Peyer's patch (tissue), 4 donors: ENCODE results near the gene MPC1. TPM values are rescaled to one million over a fixed set of nuclear protein-coding genes. Genes with fewer than 3 reads are reported as not detected.

Source experiments
- DNase-seq, 3 donors: peaks; one replicate each; pipeline ENCODE4 v3.0.0-alpha.2; 2017 to 2019
- H3K27ac ChIP-seq, 4 donors: fragments of 200-600 bp; sonication (generic); one replicate each; pipeline ENCODE4 v1.5.1; 2016 to 2019
- H3K27me3 ChIP-seq, 2 donors: fragments of 200-600 bp; sonication (generic); one replicate each; pipeline ENCODE4 v1.5.1; 2019
- H3K36me3 ChIP-seq, 3 donors: fragments of 200-600 bp; sonication (generic); one replicate each; pipeline ENCODE4 v1.5.1; 2016 to 2019
- H3K4me1 ChIP-seq, 4 donors: fragments of 200-600 bp; sonication (generic); one replicate each; pipeline ENCODE4 v1.5.1; 2016 to 2019
- H3K4me3 ChIP-seq, 4 donors: fragments of 200-600 bp; sonication (generic); 1 replicate in 3 of 4; 2 replicates in 1 of 4; pipeline ENCODE4 v1.5.1; 2016 to 2019; ENCODE audit warnings: mild to moderate bottlenecking in 1 of 4
- H3K9me3 ChIP-seq, 4 donors: fragments of 200-600 bp; sonication (generic); one replicate each; pipeline ENCODE4 v1.5.1; 2016 to 2019; ENCODE audit warnings: mild to moderate bottlenecking in 1 of 4
- CTCF ChIP-seq, 6 experiments: fragments of 450-650 bp in 4 of 6; fragments of 200-600 bp in 2 of 6; sonication (generic) in 1 of 6; IDR thresholded peaks; one replicate each; pipeline ENCODE4 v1.5.1; 2017 to 2019; ENCODE audit warnings: antibody characterized with exemption in 6 of 6, mild to moderate bottlenecking in 3 of 6, moderate library complexity in 1 of 6
- POLR2A ChIP-seq, 2 donors: fragments of 450-650 bp; IDR thresholded peaks; one replicate each; pipeline ENCODE4 v1.5.1; 2017; ENCODE audit warnings: antibody characterized with exemption in 2 of 2, mild to moderate bottlenecking in 2 of 2, moderate library complexity in 2 of 2
- total RNA-seq, 4 donors: library from RNA; depleted of rRNA; stranded (reverse); fragments of >200 nt; gene quantifications; one replicate each; pipeline ENCODE4 v1.1.0, GENCODE V29; 2016

Gene MPC1
- 10 to 100 TPM; 45.6 to 75.3 (median 59.8) TPM for total RNA-seq

GRCh38 chr6:166382933-166383801 is at the start of gene MPC1:
Gene MPC1 (minus strand): TSS chr6:166382940. CDS start chr6:166382876, 64 bp downstream.
- no peaks in the 10 kb centered on the region for H3K36me3 ChIP-seq
- DNase-seq: peak; percentile 92 to 99 (median 98)
- peak within 1 kb of the TSS; percentile 95 to 96 (median 96) for H3K27ac ChIP-seq
- TF ChIP-seq CTCF (IDR thresholded peaks at IDR 0.05) (no peak), POLR2A (IDR thresholded peaks at IDR 0.05) (peak; percentile 82 to 83)
- peak within 1 kb of the TSS; percentile 82 to 98 (median 91) for H3K4me3 ChIP-seq
- no peaks in the 10 kb centered on the region for H3K27me3 ChIP-seq
- H3K9me3 ChIP-seq: no peaks in the 10 kb centered on the region
- peaks cover 0 to 9% (median 0%) of the 10 kb centered on the region in 4 donors for H3K4me1 ChIP-seq

- TF ChIP-seq CTCF (IDR thresholded peaks at IDR 0.05): no peak
- TF ChIP-seq POLR2A (IDR thresholded peaks at IDR 0.05): no peak
- no peak overlapping the region for H3K27ac ChIP-seq
- no peaks in the 10 kb centered on the region for H3K4me1 ChIP-seq
- H3K27me3 ChIP-seq: no peaks in the 10 kb centered on the region
- no peaks in the 10 kb centered on the region for H3K9me3 ChIP-seq
- H3K4me3 ChIP-seq: no peak overlapping the region
- H3K36me3 ChIP-seq: peaks cover 0 to 20% (median 0%) of the 10 kb centered on the region in 3 donors
- DNase-seq: peak in 1 of 3 donors; percentile 31
Measured at GRCh38 chr6:166430269-166430668, 47.5 kb upstream of the MPC1 start.

DNA sequence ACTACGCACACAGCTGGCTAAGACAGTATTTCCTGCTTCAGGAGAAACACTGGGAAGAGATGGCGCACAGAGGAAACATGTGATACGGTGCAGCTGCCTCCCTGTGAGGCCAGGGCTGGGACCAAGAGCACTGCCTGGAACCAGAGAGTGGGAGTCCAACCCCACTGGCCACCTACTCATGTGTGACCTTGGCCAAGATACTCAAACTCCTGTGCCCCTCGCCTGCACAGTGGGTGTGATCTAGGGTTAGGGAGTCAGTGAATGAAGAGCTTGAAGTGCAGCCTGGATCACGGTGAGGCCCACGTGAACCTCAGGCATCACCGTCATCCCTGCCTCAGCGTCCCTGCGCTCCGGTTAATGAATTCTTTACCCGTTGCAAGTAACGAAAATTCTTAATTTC is 41.7 kb upstream of the MPC1 start:
- Histone ChIP-seq H3K4me1 (no peaks in the 10 kb centered on the region), H3K27me3 (no peaks in the 10 kb centered on the region), H3K4me3 (no peak overlapping the region), H3K9me3 (no peaks in the 10 kb centered on the region), H3K36me3 (peaks cover 0 to 10% (median 0%) of the 10 kb centered on the region in 3 donors), H3K27ac (no peak overlapping the region)
- DNase-seq: peak in 1 of 3 donors; percentile 27
- TF ChIP-seq POLR2A (IDR thresholded peaks at IDR 0.05) (no peak), CTCF (IDR thresholded peaks at IDR 0.05) (no peak)

DNA sequence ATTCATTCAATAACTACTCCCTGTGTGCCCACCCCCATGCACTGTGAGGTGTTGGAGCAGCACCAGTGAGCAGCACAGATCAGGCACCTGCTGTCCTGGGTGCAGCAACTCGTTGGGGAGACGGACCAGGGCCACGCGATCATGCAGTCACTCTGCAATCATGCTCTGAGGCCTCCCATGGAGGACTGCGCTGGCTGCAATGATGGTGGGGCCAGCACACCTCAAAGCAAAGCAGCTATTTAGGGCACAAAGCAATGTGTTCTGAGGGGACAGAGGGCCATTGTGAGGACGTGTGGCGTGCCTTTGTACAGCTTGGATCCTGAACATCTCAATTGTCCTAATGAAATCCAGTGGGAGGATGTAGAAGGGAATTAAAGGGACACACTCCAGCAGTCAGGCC is 41.0 kb upstream of the MPC1 start:
- no peaks in the 10 kb centered on the region for H3K27me3 ChIP-seq
- H3K9me3 ChIP-seq: no peaks in the 10 kb centered on the region
- peaks cover 0 to 10% (median 0%) of the 10 kb centered on the region in 3 donors for H3K36me3 ChIP-seq
- no peak overlapping the region for H3K27ac ChIP-seq
- no peaks in the 10 kb centered on the region for H3K4me1 ChIP-seq
- TF ChIP-seq CTCF (IDR thresholded peaks at IDR 0.05) (no peak), POLR2A (IDR thresholded peaks at IDR 0.05) (no peak)
- DNase-seq: peak in 1 of 3 donors; percentile 24
- H3K4me3 ChIP-seq: no peak overlapping the region

DNA sequence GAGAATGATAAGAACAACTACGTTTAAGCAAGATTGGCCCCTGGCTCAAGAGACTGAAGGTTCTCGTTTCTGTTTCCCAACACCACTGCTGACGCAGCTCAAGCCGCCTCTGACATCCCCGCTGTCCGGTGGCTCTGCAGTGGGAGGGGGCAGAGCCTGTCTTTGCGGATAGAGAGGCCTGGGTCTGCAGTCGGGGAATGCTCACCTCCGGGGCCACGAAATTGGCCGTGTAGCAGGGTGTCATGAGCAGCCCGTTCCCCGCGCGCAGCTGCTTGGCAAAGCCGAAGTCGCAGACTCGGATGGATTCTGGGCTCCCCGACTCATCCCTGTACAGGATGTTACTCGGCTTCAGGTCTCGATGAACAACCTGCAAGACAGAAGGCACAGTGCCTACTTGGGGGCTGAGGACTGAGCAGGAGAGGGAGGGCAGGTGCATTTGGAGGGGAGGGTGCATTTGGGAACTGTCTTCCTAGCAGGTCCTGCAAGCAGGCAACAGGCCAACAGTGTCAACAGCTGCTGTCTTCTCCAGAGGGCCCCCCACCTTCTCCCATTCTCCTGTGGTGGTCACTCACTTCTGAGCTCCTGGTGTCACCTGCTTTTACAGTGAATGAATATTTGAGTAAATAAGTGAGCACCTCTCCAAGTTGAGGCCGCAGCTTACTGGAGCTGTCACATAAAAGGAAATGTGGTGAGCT is 40.5 kb upstream of the MPC1 start:
- H3K36me3 ChIP-seq: peaks cover 0 to 10% (median 0%) of the 10 kb centered on the region in 3 donors
- peak in 1 of 3 donors; percentile 42 for DNase-seq
- no peaks in the 10 kb centered on the region for H3K4me1 ChIP-seq
- H3K9me3 ChIP-seq: no peaks in the 10 kb centered on the region
- H3K27ac ChIP-seq: no peak overlapping the region
- no peaks in the 10 kb centered on the region for H3K27me3 ChIP-seq
- TF ChIP-seq POLR2A (IDR thresholded peaks at IDR 0.05): no peak
- TF ChIP-seq CTCF (IDR thresholded peaks at IDR 0.05): no peak
- H3K4me3 ChIP-seq: no peak overlapping the region
